C4-2B (cell line): Measurements from ENCODE around the gene CX3CL1.

Source experiments
- CTCF ChIP-seq: fragments of 450-650 bp; conservative IDR thresholded peaks from 2 replicates; pipeline ENCODE4 v1.5.1; 2017; ENCODE audit warnings: mild to moderate bottlenecking
- ZFX ChIP-seq: fragments of 450-650 bp; IDR thresholded peaks from 2 replicates; pipeline ENCODE4 v1.6.1; 2017

GRCh38 chr16:57416084-57416483 lies 43.8 kb downstream of the CX3CL1 start:
- TF ChIP-seq CTCF (no peak), ZFX (no peak)
